GM18867 (cell line): ENCODE data around the gene MRGPRF.

Source experiments
- ATAC-seq: cut with Tn5 transposase; IDR thresholded peaks from one replicate; pipeline ENCODE4 v1.9.1; 2021; ENCODE audit warnings: mild to moderate bottlenecking, moderate library complexity; ENCODE audit not compliant: unreplicated experiment

Gene MRGPRF

GRCh38 chr11:69050592-69051380 lies 37.7 kb upstream of the MRGPRF start:
- no peak for ATAC-seq

GRCh38 chr11:69049490-69049867 lies 36.4 kb upstream of the MRGPRF start:
- ATAC-seq, result no peak

DNA sequence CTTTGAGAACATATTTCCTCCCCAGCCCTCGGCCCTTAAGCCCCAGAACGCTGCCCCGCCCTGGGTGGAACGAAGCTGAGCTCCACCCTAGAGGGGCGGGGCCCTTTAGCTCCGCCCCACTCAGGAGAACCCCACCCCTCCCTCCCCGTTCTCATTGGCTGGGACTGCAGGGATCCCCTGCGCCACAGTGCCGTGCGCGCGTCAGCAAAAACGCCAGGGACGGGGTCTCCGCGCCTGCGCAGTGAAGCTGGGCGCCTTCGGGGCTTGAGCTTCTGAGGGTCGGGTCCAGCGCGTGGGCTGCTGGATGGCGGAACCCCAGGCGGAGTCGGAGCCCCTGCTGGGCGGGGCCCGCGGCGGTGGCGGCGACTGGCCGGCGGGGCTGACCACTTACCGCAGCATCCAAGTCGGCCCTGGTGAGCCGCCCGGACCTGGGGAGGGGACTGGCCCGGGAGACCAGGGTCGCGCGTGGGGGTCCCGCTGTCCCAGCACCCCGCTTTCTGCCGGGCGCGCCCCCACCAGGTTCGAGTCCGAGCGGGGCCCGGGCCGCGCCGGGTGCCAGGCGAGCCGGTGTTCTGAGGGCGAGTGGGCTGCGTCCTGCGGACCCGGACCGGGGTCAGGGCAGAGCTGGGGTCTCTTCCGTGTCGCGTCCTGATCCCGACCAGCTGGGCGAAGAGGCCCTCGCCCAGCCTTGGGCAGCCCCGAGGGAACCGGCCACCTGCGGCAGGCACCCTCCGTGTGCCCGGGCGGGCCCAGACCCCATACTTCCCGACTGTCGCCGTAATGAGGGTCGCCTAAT lies 35.8 kb upstream of the MRGPRF start, which contains the start of gene TPCN2:
Gene TPCN2, plus strand, starts transcription at position 239 of the 796 bp plus-strand sequence. Its CDS starts 66 bp downstream, at position 305.
- ATAC-seq, result peak; percentile 85

GRCh38 chr11:69048031-69048693 lies 35.1 kb upstream of the MRGPRF start:
- no peak for ATAC-seq

DNA sequence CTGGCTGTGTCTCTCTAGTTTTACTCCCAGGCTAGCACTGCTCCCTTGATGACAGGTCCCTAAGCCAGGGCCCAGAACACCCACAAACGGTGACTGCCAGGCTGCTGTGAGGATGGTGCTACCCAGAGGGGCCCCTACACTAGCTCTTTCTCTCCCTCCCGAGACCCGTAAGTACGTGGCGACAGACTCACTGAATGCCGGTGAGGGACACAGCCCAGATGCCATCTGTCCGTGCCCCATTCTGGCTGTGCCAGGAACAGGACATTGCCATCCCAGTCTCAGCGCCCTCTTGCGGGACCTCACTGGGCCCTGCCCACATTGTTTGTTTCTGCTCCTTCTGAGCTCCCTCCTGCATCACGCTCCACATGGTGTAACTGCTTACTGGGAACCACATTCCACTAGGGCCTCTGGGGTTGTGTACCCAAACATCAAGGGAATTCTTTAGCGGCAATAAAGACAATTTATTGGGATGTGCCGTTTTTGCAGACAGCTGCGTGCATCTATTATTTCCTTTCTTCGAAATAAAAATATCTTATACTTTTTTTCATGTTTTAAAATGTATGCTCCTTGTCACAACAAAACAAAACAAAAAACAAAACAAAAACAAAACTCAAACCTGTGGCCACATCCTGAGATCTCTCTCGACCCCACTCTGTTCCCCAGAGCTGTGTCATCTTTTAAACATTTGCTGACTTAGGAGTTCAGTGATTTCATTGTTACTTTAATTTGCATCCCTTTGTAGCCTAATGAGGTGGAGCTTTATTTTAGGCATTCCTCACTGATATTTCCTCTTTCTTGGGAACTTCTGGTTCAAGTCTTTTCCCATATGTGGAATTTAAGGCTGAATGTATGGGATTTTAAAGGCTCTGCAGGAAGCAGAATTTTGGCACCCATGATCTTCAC lies 31.3 kb upstream of the MRGPRF start:
- no peak for ATAC-seq

DNA sequence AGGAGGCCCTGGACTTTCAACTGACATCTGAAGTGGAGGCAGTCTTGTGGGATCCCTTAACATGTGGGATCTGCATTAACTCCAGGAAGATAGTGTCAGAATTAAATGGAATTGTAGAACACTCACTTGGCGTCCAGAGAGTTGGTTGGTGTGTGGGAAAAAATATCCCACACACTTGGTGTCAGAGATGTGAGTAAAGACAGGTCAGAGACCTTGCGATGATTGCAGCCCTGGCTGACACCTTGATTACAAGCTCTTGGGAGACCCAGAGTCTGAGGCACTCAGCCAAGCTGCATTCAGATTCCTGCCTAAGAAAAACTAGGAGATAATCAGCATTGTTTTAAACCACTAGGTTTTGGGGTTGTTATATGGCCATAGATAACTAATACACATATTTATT lies 28.5 kb upstream of the MRGPRF start:
- no peak for ATAC-seq

DNA sequence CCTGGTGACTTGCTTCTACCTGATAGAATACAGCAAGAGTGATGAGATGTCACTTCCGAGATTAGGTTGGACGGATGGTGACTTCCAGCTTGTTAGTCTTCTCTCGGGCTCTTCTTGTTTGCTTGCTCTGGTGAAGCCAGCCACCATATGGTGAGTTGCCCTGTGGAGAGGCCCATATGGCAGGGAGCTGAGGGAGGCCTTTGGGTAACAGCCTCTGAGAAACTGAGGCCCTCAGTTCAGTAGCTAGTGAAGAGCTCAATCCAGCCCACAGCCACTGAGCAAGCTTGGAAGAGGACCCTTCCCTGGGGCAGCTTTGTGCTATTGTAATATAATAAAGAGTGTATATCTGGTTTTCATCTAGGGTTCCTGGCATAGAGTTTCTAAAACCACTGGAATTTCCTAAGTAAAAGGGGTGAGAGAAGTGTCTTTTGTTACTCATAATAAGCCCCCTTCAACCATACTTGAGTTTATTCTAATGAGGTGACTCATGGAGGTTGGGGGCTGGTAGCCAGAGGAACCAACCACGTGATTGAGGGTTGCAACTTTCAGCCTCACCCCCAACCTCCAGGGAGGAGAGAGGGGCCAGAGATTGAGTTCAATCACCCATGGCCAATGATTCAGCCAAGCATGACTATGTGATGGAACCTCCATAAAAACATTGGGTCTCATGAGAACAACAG lies 27.7 kb upstream of the MRGPRF start:
- no peak for ATAC-seq

- ATAC-seq, result no peak
Observed at GRCh38 chr11:69040051-69040450, 27.0 kb upstream of the MRGPRF start.

DNA sequence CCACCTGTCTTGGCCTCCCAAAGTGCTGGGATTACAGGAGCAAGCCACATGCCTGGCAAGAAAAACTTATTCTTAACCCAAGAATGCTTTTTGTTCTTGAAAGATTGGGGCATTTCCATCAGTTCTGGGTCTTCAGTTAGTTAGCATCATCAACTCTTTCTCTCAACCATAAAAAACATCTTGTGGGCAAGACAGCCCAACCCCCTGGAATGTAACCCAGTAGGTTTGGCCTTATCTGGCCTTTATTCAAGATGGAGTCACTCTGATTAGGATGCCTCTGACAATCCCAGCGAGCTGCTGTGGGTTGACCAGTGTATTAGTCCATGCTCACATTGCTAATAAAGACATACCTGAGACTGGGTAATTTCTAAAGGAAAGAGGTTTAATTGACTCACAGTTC lies 26.5 kb upstream of the MRGPRF start:
- no peak for ATAC-seq

DNA sequence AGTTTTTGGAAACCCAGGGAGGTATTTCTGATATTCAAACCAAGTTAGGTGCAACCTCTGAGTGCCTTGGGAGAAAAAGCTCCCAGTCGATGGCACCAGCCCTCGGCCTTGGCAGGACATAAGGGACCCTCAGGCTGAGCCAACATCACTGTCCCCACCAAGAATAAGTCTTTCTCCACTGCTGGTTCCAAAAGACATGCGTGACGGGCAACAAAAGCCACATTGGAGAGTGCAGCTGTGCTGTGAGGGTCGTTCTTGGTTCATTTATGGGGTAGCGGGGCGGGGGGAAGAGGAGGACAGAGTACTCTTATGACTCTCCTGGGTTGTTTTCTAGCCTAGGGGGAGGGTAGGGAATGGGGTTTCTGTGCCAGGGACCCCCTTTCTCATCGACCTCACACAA lies 24.5 kb upstream of the MRGPRF start:
- ATAC-seq, result no peak

GRCh38 chr11:69037074-69037473 lies 24.0 kb upstream of the MRGPRF start:
- ATAC-seq, result no peak

DNA sequence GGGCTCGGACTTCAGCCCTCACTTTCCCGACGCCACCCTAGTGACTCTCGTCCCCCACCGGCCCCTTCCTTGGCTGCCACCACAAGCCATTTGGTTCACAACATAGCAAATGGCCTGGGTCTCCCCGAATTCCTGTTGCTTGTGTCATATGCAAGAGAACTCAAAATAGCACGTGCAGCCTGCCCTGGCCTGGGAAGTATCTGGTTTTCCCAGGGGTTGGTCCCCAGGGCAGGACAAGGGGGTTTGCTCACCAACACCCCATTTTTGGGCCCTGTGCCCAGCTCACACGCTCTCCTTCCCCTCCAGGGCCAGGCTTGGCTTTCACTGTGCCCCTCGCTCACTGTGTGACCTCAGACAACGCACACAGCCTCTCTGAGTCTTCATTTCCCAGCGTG lies 22.9 kb upstream of the MRGPRF start:
- ATAC-seq, result no peak

- ATAC-seq, result no peak
Observed at GRCh38 chr11:69035150-69035945, 22.3 kb upstream of the MRGPRF start.

DNA sequence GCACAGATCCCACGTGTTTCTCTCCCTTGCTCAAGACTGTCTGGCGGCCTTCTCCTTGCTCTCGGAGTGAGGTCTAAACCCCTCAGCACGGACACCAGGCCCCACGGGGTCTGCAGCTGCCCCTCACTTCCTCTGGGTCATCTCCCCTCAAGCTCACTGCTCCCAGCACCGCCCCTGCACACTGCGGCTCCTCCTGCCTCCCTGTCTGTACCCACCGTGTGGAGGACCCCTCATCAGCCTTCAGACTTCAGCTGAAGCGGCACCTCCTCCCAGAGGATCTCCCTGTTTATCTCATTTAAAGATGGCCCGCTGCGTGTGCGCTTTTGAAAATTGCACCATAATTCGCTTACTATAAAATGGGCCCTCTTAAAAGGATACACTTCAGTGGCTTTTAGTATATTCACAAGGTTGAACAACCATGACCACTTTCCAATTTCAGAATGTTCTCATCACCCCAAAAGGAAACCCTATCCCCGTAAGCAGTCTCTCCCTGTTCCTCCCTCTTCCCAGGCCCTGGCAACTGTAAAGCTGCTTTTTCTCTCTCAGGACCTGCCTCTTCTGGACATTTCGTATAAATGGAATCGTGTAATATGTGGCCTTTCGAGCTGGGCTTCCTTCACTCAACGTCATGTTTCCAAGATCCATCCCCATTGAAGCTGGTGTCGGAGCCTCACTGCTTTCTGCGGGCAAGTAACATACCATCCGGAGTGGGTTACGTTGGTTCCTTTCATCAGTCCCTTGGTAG lies 21.2 kb upstream of the MRGPRF start:
- ATAC-seq, result no peak

- no peak for ATAC-seq
Observed at GRCh38 chr11:69033431-69033830, 20.4 kb upstream of the MRGPRF start.

- no peak for ATAC-seq
Observed at GRCh38 chr11:69032833-69033232, 19.8 kb upstream of the MRGPRF start.

- ATAC-seq, result no peak
Observed at GRCh38 chr11:69030301-69030700, 17.3 kb upstream of the MRGPRF start.

- no peak for ATAC-seq
Observed at GRCh38 chr11:69027704-69028372, 14.8 kb upstream of the MRGPRF start.
